ENCODE measurements around the gene PKP4.

DNA sequence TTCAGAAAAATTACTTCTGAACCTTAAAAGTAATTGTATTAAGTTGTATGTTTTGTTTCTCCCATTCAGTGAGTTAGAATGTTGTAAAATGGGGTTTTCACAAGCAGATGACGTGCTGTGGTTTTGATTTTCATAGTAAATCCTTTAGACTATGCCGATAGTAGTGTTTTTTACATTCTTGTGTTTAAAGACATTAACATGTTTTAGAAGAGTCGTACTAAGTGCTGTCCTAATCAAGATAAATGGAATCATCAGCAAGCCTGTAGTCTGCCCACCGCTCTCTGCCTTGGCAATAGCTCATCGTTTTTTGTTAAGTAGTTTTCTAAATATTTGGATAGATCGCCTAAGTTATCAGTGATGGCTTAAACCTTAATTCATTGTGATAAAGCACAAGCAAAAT lies 21.5 kb downstream of the PKP4 start:
- TF ChIP-seq CTCF (IDR thresholded peaks at IDR 0.05): no peak
- no peak for TF ChIP-seq POLR2A (IDR thresholded peaks at IDR 0.05)
- no peak for TF ChIP-seq POLR2AphosphoS5 (IDR thresholded peaks at IDR 0.05)
